ENCODE measurements around the gene GM2A. TPM values are rescaled to one million over a fixed set of nuclear protein-coding genes. Genes with fewer than 3 reads are reported as not detected.

Gene GM2A
- total RNA-seq, 3 donors from 2014 or later (not counting 1 experiment from before 2014, with no cell fraction given), result 9.6 to 15.9 (median 15.6) TPM

- DNase-seq (peak; percentile 25 to 61), ATAC-seq (peak; percentile 68 to 86 (median 75))
- Mint-ChIP-seq H3K4me1 (no peaks in the 10 kb centered on the region), H3K27ac (no peak overlapping the region), H3K36me3 (peaks cover 4% of the 10 kb centered on the region), H3K27me3 (ENCODE audit: low read depth in 2 of 2) (peaks cover 5 to 15% of the 10 kb centered on the region in 2 donors), H3K9me3 (peaks cover 0 to 2% of the 10 kb centered on the region in 2 donors), H3K4me3 (no peak overlapping the region)
- Histone ChIP-seq H3K27me3 (ENCODE audit: control insufficient read depth, insufficient read depth, low read length) (peaks cover 3% of the 10 kb centered on the region), H3K27ac (ENCODE audit: low read length) (no peak overlapping the region), H3K4me3 (ENCODE audit: low read length) (no peak overlapping the region), H3K36me3 (ENCODE audit: control insufficient read depth, insufficient read depth, low read length) (no peaks in the 10 kb centered on the region), H3K4me1 (ENCODE audit: control insufficient read depth, insufficient read depth, low read length) (no peaks in the 10 kb centered on the region), H3K9me3 (ENCODE audit: control insufficient read depth, insufficient read depth, low read length) (no peaks in the 10 kb centered on the region)
- intact Hi-C loops (cut with micrococcal nuclease), result no loop called here
- peak; percentile 76 for TF ChIP-seq CTCF (IDR thresholded peaks at IDR 0.05)
- 60% methylated on average over 8 of the region's 8 CpGs for WGBS (ENCODE audit: insufficient coverage)
Observed at GRCh38 chr5:151315998-151316597, 63.1 kb downstream of the GM2A start.

GRCh38 chr5:151317871-151318270 is 64.9 kb downstream of the GM2A start:
- no peak for TF ChIP-seq CTCF (IDR thresholded peaks at IDR 0.05)
- no peak for ATAC-seq
- DNase-seq, result no peak
- no peaks in the 10 kb centered on the region for H3K36me3 Mint-ChIP-seq
- H3K4me3 ChIP-seq (ENCODE audit: low read length), result no peak overlapping the region
- no peaks in the 10 kb centered on the region for H3K9me3 Mint-ChIP-seq
- peaks cover 0 to 12% of the 10 kb centered on the region in 2 donors for H3K27me3 Mint-ChIP-seq (ENCODE audit: low read depth in 2 of 2)
- no peaks in the 10 kb centered on the region for H3K4me1 ChIP-seq (ENCODE audit: control insufficient read depth, insufficient read depth, low read length)
- H3K36me3 ChIP-seq (ENCODE audit: control insufficient read depth, insufficient read depth, low read length), result no peaks in the 10 kb centered on the region
- no peak overlapping the region for H3K27ac ChIP-seq (ENCODE audit: low read length)
- 68% methylated on average over 2 of the region's 2 CpGs for WGBS (ENCODE audit: insufficient coverage)
- no peaks in the 10 kb centered on the region for H3K9me3 ChIP-seq (ENCODE audit: control insufficient read depth, insufficient read depth, low read length)
- intact Hi-C loops (cut with micrococcal nuclease), result no loop called here
- H3K4me3 Mint-ChIP-seq, result no peak overlapping the region
- H3K4me1 Mint-ChIP-seq, result no peaks in the 10 kb centered on the region
- H3K27ac Mint-ChIP-seq, result no peak overlapping the region
- peaks cover 3% of the 10 kb centered on the region for H3K27me3 ChIP-seq (ENCODE audit: control insufficient read depth, insufficient read depth, low read length)

DNA sequence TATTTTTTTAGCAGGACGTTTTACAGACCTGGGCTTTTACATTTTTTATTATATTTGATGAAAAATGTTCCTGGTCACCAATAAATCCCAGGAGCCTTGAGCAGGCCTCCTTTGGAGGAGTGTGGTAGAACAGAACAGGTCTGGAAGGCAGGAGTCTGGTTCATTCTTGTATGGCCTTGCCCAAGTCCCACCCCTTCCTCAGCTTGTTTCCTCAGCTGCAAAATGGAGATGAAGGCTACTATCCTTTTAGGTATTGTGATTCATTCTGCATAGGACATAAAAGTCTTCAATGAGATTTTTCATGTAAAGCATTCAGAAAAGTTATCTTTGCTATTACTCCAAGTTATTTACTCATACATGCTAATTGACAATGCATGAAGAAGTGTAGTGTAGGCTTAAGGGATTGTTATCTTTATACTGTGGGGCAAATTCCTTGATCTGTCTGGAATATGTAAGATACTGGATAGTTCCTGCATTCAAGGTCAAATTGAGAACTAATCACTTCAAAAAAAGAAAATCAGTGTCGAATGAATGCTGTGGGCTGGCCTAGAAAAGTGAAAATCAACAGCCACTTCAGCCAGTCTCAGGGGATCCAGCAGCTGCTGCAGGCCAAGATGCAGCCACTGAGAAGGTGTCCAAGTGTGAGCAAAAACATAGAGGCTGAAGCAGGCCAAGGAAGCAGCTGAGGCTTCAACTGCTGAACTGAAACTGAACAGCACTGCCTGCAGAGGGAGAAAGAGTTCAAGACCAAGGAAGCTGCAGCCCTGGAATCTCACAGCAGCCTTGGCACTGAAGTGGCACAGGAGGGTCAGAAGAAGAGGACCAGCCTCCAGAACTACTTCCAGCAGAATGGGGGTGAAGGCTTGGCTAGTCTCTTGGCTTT is 66.1 kb downstream of the GM2A start:
- Histone ChIP-seq H3K9me3 (ENCODE audit: control insufficient read depth, insufficient read depth, low read length) (no peaks in the 10 kb centered on the region), H3K27me3 (ENCODE audit: control insufficient read depth, insufficient read depth, low read length) (peaks cover 3% of the 10 kb centered on the region), H3K27ac (ENCODE audit: low read length) (no peak overlapping the region), H3K4me3 (ENCODE audit: low read length) (no peak overlapping the region), H3K4me1 (ENCODE audit: control insufficient read depth, insufficient read depth, low read length) (no peaks in the 10 kb centered on the region), H3K36me3 (ENCODE audit: control insufficient read depth, insufficient read depth, low read length) (no peaks in the 10 kb centered on the region)
- ATAC-seq (no peak), DNase-seq (peak in 1 of 2 donors; percentile 7)
- Mint-ChIP-seq H3K27ac (no peak overlapping the region), H3K4me3 (no peak overlapping the region), H3K27me3 (ENCODE audit: low read depth in 2 of 2) (peaks cover 0 to 11% of the 10 kb centered on the region in 2 donors), H3K9me3 (no peaks in the 10 kb centered on the region), H3K4me1 (no peaks in the 10 kb centered on the region), H3K36me3 (no peaks in the 10 kb centered on the region)
- intact Hi-C loops (cut with micrococcal nuclease), result no loop called here
- 71% methylated on average over 2 of the region's 2 CpGs for WGBS (ENCODE audit: insufficient coverage)
- no peak for TF ChIP-seq CTCF (IDR thresholded peaks at IDR 0.05)

Other genes starting within 250 kb of the GM2A start
- 1 to 10 TPM in 1 of 3 donors, not detected in 2; 1.1 TPM for gene GPX3, start 232.6 kb upstream of the GM2A start, total RNA-seq
- 100 to 1,000 TPM; 140 to 180 (median 153) TPM for gene TNIP1, start 172.2 kb upstream of the GM2A start, total RNA-seq
- gene ANXA6, start 95.4 kb upstream of the GM2A start, total RNA-seq, result 100 to 1,000 TPM; 504 to 629 (median 535) TPM
- 100 to 1,000 TPM; 181 to 227 (median 204) TPM for gene CCDC69, start 29.1 kb upstream of the GM2A start, total RNA-seq
- gene SLC36A3, start 50.6 kb downstream of the GM2A start, total RNA-seq, result not detected
- gene SLC36A2, start 94.4 kb downstream of the GM2A start, total RNA-seq, result not detected
- 10 to 100 TPM; 10.9 to 16.1 (median 13.0) TPM for gene SLC36A1, start 194.4 kb downstream of the GM2A start, total RNA-seq